ENCODE results near the gene NCK2. TPM values are rescaled to one million over a fixed set of nuclear protein-coding genes. Genes with fewer than 3 reads are reported as not detected.
"Not testable (repeated sequence)": the region's sequence is repeated elsewhere in the genome, so short reads cannot be mapped to it uniquely, and the experiment has no call there.

Gene NCK2
- total RNA-seq, 2 donors from 2014 or later: 41.0 to 50.0 TPM

DNA sequence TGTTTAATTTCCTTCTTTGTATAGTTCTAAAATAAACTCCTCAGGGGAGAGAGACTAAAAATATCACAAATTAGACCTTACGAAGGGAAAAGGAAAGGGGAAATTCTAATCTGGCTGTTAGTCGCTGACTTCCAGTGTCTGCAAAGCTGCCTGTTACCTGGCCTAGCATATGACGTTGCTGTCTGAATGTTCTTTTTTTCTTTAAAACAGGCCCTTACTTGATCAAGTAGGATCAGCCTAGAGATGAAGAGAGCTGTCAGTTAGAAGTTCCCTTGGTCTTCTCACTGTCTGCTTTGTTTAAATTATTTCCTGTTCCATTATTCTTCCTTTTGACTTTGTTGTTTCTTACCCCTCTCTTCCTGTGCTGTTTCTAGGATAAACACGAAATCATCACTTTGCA, 11.2 kb downstream of the NCK2 start:
- Histone ChIP-seq H3K27ac (no peak overlapping the region), H3K4me3 (no peak overlapping the region), H3K36me3 (no peaks in the 10 kb centered on the region), H3K4me1 (ENCODE audit: control insufficient read depth in 1 of 2, low read depth in 2 of 2) (peaks cover 11 to 42% of the 10 kb centered on the region in 2 donors), H3K9me3 (no peaks in the 10 kb centered on the region), H3K27me3 (replicated peaks; ENCODE audit: insufficient read depth) (no peaks in the 10 kb centered on the region)
- ATAC-seq (ENCODE audit: insufficient number of reproducible peaks, low FRiP score, low read depth) (no peak), DNase-seq (ENCODE audit: low spot score) (no peak)
- TF ChIP-seq, protein P1, sequence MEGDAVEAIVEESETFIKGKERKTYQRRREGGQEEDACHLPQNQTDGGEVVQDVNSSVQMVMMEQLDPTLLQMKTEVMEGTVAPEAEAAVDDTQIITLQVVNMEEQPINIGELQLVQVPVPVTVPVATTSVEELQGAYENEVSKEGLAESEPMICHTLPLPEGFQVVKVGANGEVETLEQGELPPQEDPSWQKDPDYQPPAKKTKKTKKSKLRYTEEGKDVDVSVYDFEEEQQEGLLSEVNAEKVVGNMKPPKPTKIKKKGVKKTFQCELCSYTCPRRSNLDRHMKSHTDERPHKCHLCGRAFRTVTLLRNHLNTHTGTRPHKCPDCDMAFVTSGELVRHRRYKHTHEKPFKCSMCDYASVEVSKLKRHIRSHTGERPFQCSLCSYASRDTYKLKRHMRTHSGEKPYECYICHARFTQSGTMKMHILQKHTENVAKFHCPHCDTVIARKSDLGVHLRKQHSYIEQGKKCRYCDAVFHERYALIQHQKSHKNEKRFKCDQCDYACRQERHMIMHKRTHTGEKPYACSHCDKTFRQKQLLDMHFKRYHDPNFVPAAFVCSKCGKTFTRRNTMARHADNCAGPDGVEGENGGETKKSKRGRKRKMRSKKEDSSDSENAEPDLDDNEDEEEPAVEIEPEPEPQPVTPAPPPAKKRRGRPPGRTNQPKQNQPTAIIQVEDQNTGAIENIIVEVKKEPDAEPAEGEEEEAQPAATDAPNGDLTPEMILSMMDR (IDR thresholded peaks at IDR 0.05): no peak

- H3K27ac ChIP-seq: no peak overlapping the region
- H3K9me3 ChIP-seq: no peaks in the 10 kb centered on the region
- H3K4me1 ChIP-seq (ENCODE audit: control insufficient read depth in 1 of 2, low read depth in 2 of 2): peaks cover 11 to 43% of the 10 kb centered on the region in 2 donors
- H3K27me3 ChIP-seq (replicated peaks; ENCODE audit: insufficient read depth): no peaks in the 10 kb centered on the region
- TF ChIP-seq, protein P1 (IDR thresholded peaks at IDR 0.05): no peak
- ATAC-seq (ENCODE audit: insufficient number of reproducible peaks, low FRiP score, low read depth) (no peak), DNase-seq (ENCODE audit: low spot score) (no peak)
- no peaks in the 10 kb centered on the region for H3K36me3 ChIP-seq
- no peak overlapping the region for H3K4me3 ChIP-seq
Observed at GRCh38 chr2:105756435-105756834, 11.7 kb downstream of the NCK2 start.

GRCh38 chr2:105756865-105757264, 12.2 kb downstream of the NCK2 start:
- not testable (repeated sequence) for ATAC-seq (ENCODE audit: insufficient number of reproducible peaks, low FRiP score, low read depth)

DNA sequence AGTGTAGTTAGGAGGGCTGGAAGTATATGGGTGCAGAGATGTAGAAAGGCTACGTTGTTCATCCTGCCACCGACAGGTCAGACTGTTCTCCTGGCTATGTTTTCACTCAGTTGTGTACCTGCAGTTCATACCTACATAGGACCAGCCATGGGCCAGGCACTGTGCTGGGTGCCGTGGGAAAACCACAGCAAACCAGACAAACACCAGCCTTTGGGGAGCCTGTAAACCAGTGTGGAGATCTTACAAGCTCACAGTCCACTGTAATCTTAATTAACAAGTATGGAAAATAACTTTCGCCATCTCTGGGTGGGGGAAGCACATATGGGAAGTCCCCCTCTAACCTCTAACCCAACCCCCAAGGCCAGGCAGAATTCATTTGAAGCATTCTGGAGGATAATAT, 12.7 kb downstream of the NCK2 start:
- H3K27me3 ChIP-seq (replicated peaks; ENCODE audit: insufficient read depth): no peaks in the 10 kb centered on the region
- peaks cover 18 to 53% of the 10 kb centered on the region in 2 donors for H3K4me1 ChIP-seq (ENCODE audit: control insufficient read depth in 1 of 2, low read depth in 2 of 2)
- H3K36me3 ChIP-seq: no peaks in the 10 kb centered on the region
- ATAC-seq (ENCODE audit: insufficient number of reproducible peaks, low FRiP score, low read depth) (no peak), DNase-seq (ENCODE audit: low spot score) (no peak)
- H3K27ac ChIP-seq: no peak overlapping the region
- H3K4me3 ChIP-seq: no peak overlapping the region
- TF ChIP-seq, protein P1 (IDR thresholded peaks at IDR 0.05): no peak
- no peaks in the 10 kb centered on the region for H3K9me3 ChIP-seq

More at GRCh38 chr2:105756865-105757264, 12.2 kb downstream of the NCK2 start:
- H3K4me1 ChIP-seq (ENCODE audit: control insufficient read depth in 1 of 2, low read depth in 2 of 2): peaks cover 12 to 47% of the 10 kb centered on the region in 2 donors
- H3K27ac ChIP-seq; H3K27me3 ChIP-seq (replicated peaks; ENCODE audit: insufficient read depth); DNase-seq (ENCODE audit: low spot score); H3K36me3 ChIP-seq; H3K9me3 ChIP-seq; H3K4me3 ChIP-seq: not testable (repeated sequence)

DNA sequence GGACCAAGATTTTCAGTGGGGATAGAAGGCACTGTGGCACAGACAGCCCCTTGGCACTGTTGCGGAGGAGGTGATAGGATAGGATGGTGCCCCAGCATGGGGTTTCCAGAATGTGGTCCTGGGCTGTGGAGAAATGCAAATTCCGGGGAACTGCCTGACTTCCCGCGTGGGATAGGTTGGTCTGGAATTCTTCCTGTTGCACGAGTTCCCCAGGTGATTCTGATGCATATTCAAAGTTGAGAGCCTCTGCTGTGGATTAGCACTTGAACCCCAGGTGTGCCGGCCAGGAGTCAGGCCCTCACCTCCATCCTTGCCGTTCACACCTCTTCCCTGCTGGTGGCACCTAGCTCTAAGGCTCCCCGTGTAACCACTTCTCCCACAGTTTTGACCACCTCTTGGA, 15.5 kb downstream of the NCK2 start:
- H3K27ac ChIP-seq: no peak overlapping the region
- no peaks in the 10 kb centered on the region for H3K27me3 ChIP-seq (replicated peaks; ENCODE audit: insufficient read depth)
- H3K4me1 ChIP-seq (ENCODE audit: control insufficient read depth in 1 of 2, low read depth in 2 of 2): peaks cover 23 to 47% of the 10 kb centered on the region in 2 donors
- H3K36me3 ChIP-seq: no peaks in the 10 kb centered on the region
- H3K9me3 ChIP-seq: no peaks in the 10 kb centered on the region
- TF ChIP-seq, protein P1 (IDR thresholded peaks at IDR 0.05): no peak
- ATAC-seq (ENCODE audit: insufficient number of reproducible peaks, low FRiP score, low read depth): no peak
- DNase-seq (ENCODE audit: low spot score): no peak
- H3K4me3 ChIP-seq: no peak overlapping the region

DNA sequence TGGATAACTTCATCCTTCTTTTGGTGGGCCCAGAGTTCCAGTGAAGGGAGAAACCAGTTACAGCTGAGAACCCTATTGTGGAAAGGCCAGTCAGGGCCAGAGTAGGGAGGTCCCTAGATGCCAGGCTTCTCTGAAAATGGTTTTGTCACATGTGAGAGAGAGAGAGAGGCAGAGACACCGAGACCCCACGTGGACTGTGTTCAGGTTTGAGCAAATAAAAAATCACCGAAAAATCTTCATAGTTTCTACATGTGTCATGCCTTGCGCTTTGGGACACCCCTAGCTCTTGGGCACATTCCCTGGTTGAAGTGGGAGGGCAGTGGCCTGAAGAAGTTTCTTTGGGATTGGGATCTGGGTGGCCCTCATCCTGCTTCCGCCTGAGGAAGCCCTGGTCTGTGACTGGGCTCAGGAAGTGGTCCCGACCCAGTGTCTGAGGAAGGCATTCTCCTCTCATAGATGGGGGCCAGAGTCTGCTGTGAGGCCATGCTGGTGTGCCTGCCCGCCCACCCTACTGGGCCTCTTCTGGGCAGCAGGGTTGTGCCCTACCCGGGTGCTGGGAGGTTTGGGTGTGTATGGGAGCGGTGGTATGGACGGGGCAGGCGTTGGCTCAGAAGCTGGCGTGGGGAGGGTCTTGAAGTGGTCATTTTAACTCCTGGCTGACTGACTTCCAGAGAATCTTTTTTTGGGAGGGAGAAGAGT, 16.1 kb downstream of the NCK2 start:
- ATAC-seq (ENCODE audit: insufficient number of reproducible peaks, low FRiP score, low read depth): no peak
- no peaks in the 10 kb centered on the region for H3K36me3 ChIP-seq
- DNase-seq (ENCODE audit: low spot score): no peak
- H3K4me3 ChIP-seq: no peak overlapping the region
- TF ChIP-seq, protein P1 (IDR thresholded peaks at IDR 0.05): no peak
- H3K27me3 ChIP-seq (replicated peaks; ENCODE audit: insufficient read depth): no peaks in the 10 kb centered on the region
- no peak overlapping the region for H3K27ac ChIP-seq
- peaks cover 19 to 41% of the 10 kb centered on the region in 2 donors for H3K4me1 ChIP-seq (ENCODE audit: control insufficient read depth in 1 of 2, low read depth in 2 of 2)
- no peaks in the 10 kb centered on the region for H3K9me3 ChIP-seq
